ENCODE data around the gene TRIM7.

DNA sequence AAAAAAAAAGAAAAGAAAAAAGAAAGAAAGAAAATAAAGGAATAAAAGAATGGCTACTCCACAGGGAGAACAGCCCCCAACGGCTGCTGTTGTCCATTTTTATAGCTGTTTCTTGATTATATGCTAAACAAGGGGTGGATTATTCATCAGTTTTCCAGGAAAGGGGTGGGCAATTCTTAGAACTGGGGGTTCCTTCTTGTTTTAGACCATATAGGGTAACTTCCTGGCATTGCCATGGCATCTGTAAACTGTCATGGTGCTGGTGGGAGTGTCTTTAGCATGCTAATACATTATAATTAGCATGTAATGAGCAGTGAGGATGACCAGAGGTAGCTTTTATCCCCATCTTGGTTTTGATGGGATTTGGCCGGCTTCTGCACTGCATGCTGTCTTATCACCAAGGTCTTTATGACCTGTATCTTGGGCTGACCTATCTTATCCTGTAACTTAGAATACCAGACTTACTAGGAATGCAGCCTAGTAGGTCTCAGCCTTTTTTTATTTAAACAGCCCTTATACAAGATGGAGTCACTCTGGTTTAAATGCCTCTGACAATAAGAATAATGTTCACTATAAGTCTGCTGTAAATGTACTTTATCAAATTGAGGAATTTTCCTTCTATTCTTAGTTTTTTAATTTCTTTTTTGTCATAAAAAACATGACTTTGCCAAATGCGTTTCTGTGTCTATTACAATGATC is 28.6 kb downstream of the TRIM7 start:
- TF ChIP-seq EZH2phosphoT487 (IDR thresholded peaks at IDR 0.05; ENCODE audit: insufficient read depth, low read depth) (no peak), EZH2 (IDR thresholded peaks at IDR 0.05; ENCODE audit: insufficient read depth, poor library complexity, severe bottlenecking) (no peak)
